ENCODE data around the gene MED27.
"Not testable (repeated sequence)": the region's sequence is repeated elsewhere in the genome, so short reads cannot be mapped to it uniquely, and the experiment has no call there.

DNA sequence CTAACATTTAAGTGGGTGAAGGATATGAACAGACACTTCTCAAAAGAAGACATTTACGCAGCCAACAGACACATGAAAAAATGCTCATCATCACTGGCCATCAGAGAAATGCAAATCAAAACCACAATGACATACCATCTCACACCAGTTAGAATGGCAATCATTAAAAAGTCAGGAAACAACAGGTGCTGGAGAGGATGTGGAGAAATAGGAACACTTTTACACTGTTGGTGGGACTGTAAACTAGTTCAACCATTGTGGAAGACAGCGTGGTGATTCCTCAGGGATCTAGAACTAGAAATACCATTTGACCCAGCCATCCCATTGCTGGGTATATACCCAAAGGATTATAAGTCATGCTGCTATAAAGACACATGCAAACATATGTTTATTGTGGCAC is 69.5 kb downstream of the MED27 start:
- TF ChIP-seq EZH2 (IDR thresholded peaks at IDR 0.05; ENCODE audit: borderline replicate concordance, low read depth, low read length, severe bottlenecking) = not testable (repeated sequence)
- TF ChIP-seq, protein P1, sequence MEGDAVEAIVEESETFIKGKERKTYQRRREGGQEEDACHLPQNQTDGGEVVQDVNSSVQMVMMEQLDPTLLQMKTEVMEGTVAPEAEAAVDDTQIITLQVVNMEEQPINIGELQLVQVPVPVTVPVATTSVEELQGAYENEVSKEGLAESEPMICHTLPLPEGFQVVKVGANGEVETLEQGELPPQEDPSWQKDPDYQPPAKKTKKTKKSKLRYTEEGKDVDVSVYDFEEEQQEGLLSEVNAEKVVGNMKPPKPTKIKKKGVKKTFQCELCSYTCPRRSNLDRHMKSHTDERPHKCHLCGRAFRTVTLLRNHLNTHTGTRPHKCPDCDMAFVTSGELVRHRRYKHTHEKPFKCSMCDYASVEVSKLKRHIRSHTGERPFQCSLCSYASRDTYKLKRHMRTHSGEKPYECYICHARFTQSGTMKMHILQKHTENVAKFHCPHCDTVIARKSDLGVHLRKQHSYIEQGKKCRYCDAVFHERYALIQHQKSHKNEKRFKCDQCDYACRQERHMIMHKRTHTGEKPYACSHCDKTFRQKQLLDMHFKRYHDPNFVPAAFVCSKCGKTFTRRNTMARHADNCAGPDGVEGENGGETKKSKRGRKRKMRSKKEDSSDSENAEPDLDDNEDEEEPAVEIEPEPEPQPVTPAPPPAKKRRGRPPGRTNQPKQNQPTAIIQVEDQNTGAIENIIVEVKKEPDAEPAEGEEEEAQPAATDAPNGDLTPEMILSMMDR (IDR thresholded peaks at IDR 0.05; ENCODE audit: borderline replicate concordance, extremely low read depth, low read length, poor library complexity, severe bottlenecking) = not testable (repeated sequence)

Measured in DND-41 (cell line).